IMR-90 (cell line): ENCODE results near the gene RECQL5. TPM values are rescaled to one million over a fixed set of nuclear protein-coding genes. Genes with fewer than 3 reads are reported as not detected.
A peak's percentile ranks its signal among the peaks of the same experiment; 100 is the strongest.

Source experiments
- ATAC-seq: fragments of 200-7000 bp; cut with Tn5 transposase; 2 replicates; pipeline ENCODE4 v1.9.1; 2020; ENCODE audit warnings: low read depth, mild to moderate bottlenecking, moderate library complexity
- BruUV-seq: library from RNA; stranded (reverse); fragments of 400-500 nt; replicated peaks from 2 replicates; lab custom pipeline; 2021; lab: Mats Ljungman, UMichigan
- CTCF ChIA-PET: fragments of 300-600 bp; formaldehyde crosslinking; extraction: SDS; loops from one replicate; lab custom pipeline; 2021; ENCODE audit warnings: antibody characterized with exemption; lab: Yijun Ruan, JAX
- POLR2A ChIA-PET: fragments of 300-600 bp; sonication (Branson Sonifier 250); formaldehyde crosslinking; loops from one replicate; lab custom pipeline; 2022; ENCODE audit warnings: antibody characterized with exemption; ENCODE audit not compliant: unreplicated experiment; lab: Charles Lee
- DNase-seq: peaks from one replicate; pipeline ENCODE4 v3.0.0; 2013
- H2AFZ ChIP-seq: replicated peaks from 2 replicates; pipeline ENCODE3; 2013; ENCODE audit warnings: low read length, mild to moderate bottlenecking; ENCODE audit not compliant: poor library complexity
- H2AK5ac ChIP-seq: 2 replicates; pipeline ENCODE4 v1.6.1; 2013; ENCODE audit warnings: low read depth, low read length, inconsistent platforms
- H2AK9ac ChIP-seq: replicated peaks from 2 replicates; pipeline ENCODE3; 2013; ENCODE audit warnings: mild to moderate bottlenecking, low read depth, low read length, moderate library complexity; ENCODE audit not compliant: poor library complexity
- H2BK120ac ChIP-seq: 2 replicates; pipeline ENCODE4 v1.6.1; 2013; ENCODE audit warnings: low read depth, low read length, inconsistent platforms
- H2BK15ac ChIP-seq: 3 replicates; pipeline ENCODE4 v1.6.1; 2013; ENCODE audit warnings: low read depth, low read length, inconsistent platforms
- H2BK20ac ChIP-seq: 2 replicates; pipeline ENCODE4 v1.6.1; 2013; ENCODE audit warnings: low read depth, mild to moderate bottlenecking, inconsistent platforms, low read length, moderate library complexity
- H2BK5ac ChIP-seq: 2 replicates; pipeline ENCODE4 v1.6.1; 2013; ENCODE audit warnings: mild to moderate bottlenecking, low read depth, low read length, inconsistent platforms; ENCODE audit not compliant: poor library complexity, severe bottlenecking
- H3K14ac ChIP-seq: replicated peaks from 2 replicates; pipeline ENCODE4 v1.6.1; 2013; ENCODE audit warnings: low read depth, low read length, inconsistent platforms
- H3K18ac ChIP-seq: 2 replicates; pipeline ENCODE4 v1.6.1; 2013; ENCODE audit warnings: low read depth, low read length, control low read depth
- H3K23ac ChIP-seq: 2 replicates; pipeline ENCODE4 v1.6.1; 2013; ENCODE audit warnings: low read depth, low read length, inconsistent platforms
- H3K27ac ChIP-seq: 2 replicates; pipeline ENCODE4 v1.5.1; 2013; ENCODE audit warnings: mild to moderate bottlenecking, control low read depth, low read length; ENCODE audit not compliant: insufficient read depth
- H3K27me3 ChIP-seq: 2 replicates; pipeline ENCODE4 v1.6.1; 2013; ENCODE audit warnings: low read length; ENCODE audit not compliant: control insufficient read depth, insufficient read depth
- H3K36me3 ChIP-seq: 2 replicates; pipeline ENCODE4 v1.6.1; 2013; ENCODE audit warnings: low read length, mixed read lengths; ENCODE audit not compliant: control insufficient read depth, insufficient read depth
- H3K4ac ChIP-seq: 2 replicates; pipeline ENCODE4 v1.6.1; 2013; ENCODE audit warnings: low read depth, low read length, inconsistent platforms
- H3K4me1 ChIP-seq: 2 replicates; pipeline ENCODE4 v1.6.1; 2013; ENCODE audit warnings: low read length, mixed read lengths; ENCODE audit not compliant: control insufficient read depth, insufficient read depth
- H3K4me2 ChIP-seq: 2 replicates; pipeline ENCODE4 v1.6.1; 2013; ENCODE audit warnings: low read depth, mild to moderate bottlenecking, control low read depth, low read length, moderate library complexity
- H3K4me3 ChIP-seq: 2 replicates; pipeline ENCODE4 v1.5.1; 2013; ENCODE audit warnings: low read depth, mild to moderate bottlenecking, control low read depth, low read length, moderate library complexity; ENCODE audit not compliant: insufficient read depth
- H3K56ac ChIP-seq: 2 replicates; pipeline ENCODE4 v1.6.1; 2013; ENCODE audit warnings: low read length, inconsistent platforms; ENCODE audit not compliant: insufficient read depth; ENCODE audit errors: extremely low read depth
- H3K79me1 ChIP-seq, 2 experiments: 2 replicates each; pipeline ENCODE4 v1.6.1; 2013; ENCODE audit warnings: low read length in 2 of 2, inconsistent platforms in 1 of 2, low read depth in 1 of 2
- H3K9ac ChIP-seq: 2 replicates; pipeline ENCODE4 v1.6.1; 2013; ENCODE audit warnings: low read depth, low read length, control low read depth
- H3K9me1 ChIP-seq: 2 replicates; pipeline ENCODE4 v1.6.1; 2013; ENCODE audit warnings: low read length, inconsistent platforms; ENCODE audit not compliant: insufficient read depth
- H3K9me3 ChIP-seq: 2 replicates; pipeline ENCODE4 v1.6.1; 2013; ENCODE audit warnings: low read length; ENCODE audit not compliant: control insufficient read depth, insufficient read depth
- H4K20me1 ChIP-seq: 2 replicates; pipeline ENCODE4 v1.6.1; 2013; ENCODE audit warnings: low read length, inconsistent platforms; ENCODE audit not compliant: insufficient read depth
- H4K5ac ChIP-seq: 2 replicates; pipeline ENCODE4 v1.6.1; 2013; ENCODE audit warnings: mild to moderate bottlenecking, low read depth, low read length, control low read depth
- H4K8ac ChIP-seq, 2 experiments: 2 replicates each; pipeline ENCODE4 v1.6.1; 2013; ENCODE audit warnings: low read depth in 2 of 2, low read length in 2 of 2, control low read depth in 1 of 2, inconsistent platforms in 1 of 2
- H4K91ac ChIP-seq: 2 replicates; pipeline ENCODE4 v1.6.1; 2013; ENCODE audit warnings: low read depth, low read length, inconsistent platforms; ENCODE audit not compliant: insufficient read depth
- BHLHE40 ChIP-seq: fragments of 150-350 bp; IDR thresholded peaks from 2 replicates; pipeline ENCODE4 v1.6.1; 2016; ENCODE audit warnings: mild to moderate bottlenecking, low read depth, low read length
- CEBPB ChIP-seq: IDR thresholded peaks from 2 replicates; pipeline ENCODE4 v1.6.1; 2012; ENCODE audit warnings: low read depth, low read length, improper control_type of control experiment
- CHD1 ChIP-seq: IDR thresholded peaks from 2 replicates; pipeline ENCODE4 v1.6.1; 2012; ENCODE audit warnings: low read depth, low read length, improper control_type of control experiment
- FOS ChIP-seq: fragments of 150-350 bp; IDR thresholded peaks from 2 replicates; pipeline ENCODE4 v1.6.1; 2016; ENCODE audit warnings: low read depth, low read length
- MAFK ChIP-seq: IDR thresholded peaks from 2 replicates; pipeline ENCODE4 v1.6.1; 2012; ENCODE audit warnings: low read depth, low read length, improper control_type of control experiment
- MAZ ChIP-seq: IDR thresholded peaks from 2 replicates; pipeline ENCODE4 v1.6.1; 2012; ENCODE audit warnings: low read depth, mild to moderate bottlenecking, low read length, improper control_type of control experiment, moderate library complexity, borderline replicate concordance
- MXI1 ChIP-seq: IDR thresholded peaks from 2 replicates; pipeline ENCODE4 v1.6.1; 2012; ENCODE audit warnings: low read depth, mild to moderate bottlenecking, low read length, moderate library complexity, borderline replicate concordance
- NFE2L2 ChIP-seq: fragments of 150-350 bp; IDR thresholded peaks from 2 replicates; pipeline ENCODE4 v1.6.1; 2016; ENCODE audit warnings: low read depth, mild to moderate bottlenecking, low read length
- POLR2A ChIP-seq: IDR thresholded peaks from 2 replicates; pipeline ENCODE4 v1.6.1; 2012; ENCODE audit warnings: mild to moderate bottlenecking, low read depth, low read length
- RAD21 ChIP-seq: IDR thresholded peaks from 2 replicates; pipeline ENCODE4 v1.6.1; 2012; ENCODE audit warnings: low read length, improper control_type of control experiment
- RCOR1 ChIP-seq: IDR thresholded peaks from 2 replicates; pipeline ENCODE4 v1.6.1; 2012; ENCODE audit warnings: mild to moderate bottlenecking, low read length, improper control_type of control experiment; ENCODE audit not compliant: insufficient replicate concordance
- RFX5 ChIP-seq: IDR thresholded peaks from 2 replicates; pipeline ENCODE4 v1.8.0; 2012; ENCODE audit warnings: low read depth, mild to moderate bottlenecking, low read length, moderate library complexity
- SMC3 ChIP-seq: fragments of 150-350 bp; IDR thresholded peaks from 2 replicates; pipeline ENCODE4 v1.6.1; 2016; ENCODE audit warnings: low read depth, mild to moderate bottlenecking, antibody characterized with exemption, low read length, moderate library complexity
- WGBS, 2 experiments: methylation state at CpG; one replicate each; pipeline versions ENCODE4 v1.1.5 to v1.1.7; 2013; ENCODE audit warnings: missing lambda C conversion rate in 2 of 2; ENCODE audit not compliant: insufficient read length in 1 of 2; ENCODE audit errors: extremely low coverage in 2 of 2; 5-methylcytosine and 5-hydroxymethylcytosine counted together
- dilution Hi-C: fragments of 300-500 bp; cut with HindIII; formaldehyde crosslinking; loops from one replicate; pipeline ENCODE4 v1.14.3; 2018; ENCODE audit warnings: low sequenced_read_pairs; ENCODE audit not compliant: unreplicated experiment
- in situ Hi-C: fragments of 300-500 bp; cut with MboI; formaldehyde crosslinking; loops from 3 replicates; pipeline ENCODE4 v1.14.3; 2019; ENCODE audit warnings: low sequenced_read_pairs, inconsistent platforms, mixed read lengths
- intact Hi-C: fragments of 100-400 bp; cut with micrococcal nuclease; formaldehyde crosslinking; loops from 2 replicates; pipeline ENCODE4 v1.10.0; 2022
- polyA plus RNA-seq, 3 experiments: library from polyadenylated mRNA; depleted of rRNA; stranded (reverse); fragments of >200 nt; gene quantifications; 2 replicates each; pipeline ENCODE4 v1.2.3, GENCODE V29; 2012; ENCODE audit warnings: low replicate concordance in 1 of 3
- total RNA-seq: library from RNA; depleted of rRNA; stranded (reverse); fragments of >200 nt; gene quantifications from 2 replicates; pipeline ENCODE4 v1.2.3, GENCODE V29; 2012
- TF ChIP-seq, protein P1 (sequence below): fragments of 150-350 bp; IDR thresholded peaks from 2 replicates; pipeline ENCODE4 v1.6.1; 2016; ENCODE audit warnings: low read depth, mild to moderate bottlenecking, low read length, moderate library complexity, borderline replicate concordance
- TF ChIP-seq, protein P2 (sequence below): fragments of 150-350 bp; IDR thresholded peaks from 2 replicates; pipeline ENCODE4 v1.6.1; 2017; ENCODE audit warnings: mild to moderate bottlenecking, antibody characterized with exemption, low read length, low read depth
- TF ChIP-seq, protein P3 (sequence below): conservative IDR thresholded peaks from 2 replicates; pipeline ENCODE4 v1.5.1; 2012; ENCODE audit warnings: mild to moderate bottlenecking, low read depth, low read length, improper control_type of control experiment

Gene RECQL5
- total and polyA plus RNA-seq, 2 of the 4 experiments (the other 2 are of a cell fraction) = 7.3 to 23.7 TPM

DNA sequence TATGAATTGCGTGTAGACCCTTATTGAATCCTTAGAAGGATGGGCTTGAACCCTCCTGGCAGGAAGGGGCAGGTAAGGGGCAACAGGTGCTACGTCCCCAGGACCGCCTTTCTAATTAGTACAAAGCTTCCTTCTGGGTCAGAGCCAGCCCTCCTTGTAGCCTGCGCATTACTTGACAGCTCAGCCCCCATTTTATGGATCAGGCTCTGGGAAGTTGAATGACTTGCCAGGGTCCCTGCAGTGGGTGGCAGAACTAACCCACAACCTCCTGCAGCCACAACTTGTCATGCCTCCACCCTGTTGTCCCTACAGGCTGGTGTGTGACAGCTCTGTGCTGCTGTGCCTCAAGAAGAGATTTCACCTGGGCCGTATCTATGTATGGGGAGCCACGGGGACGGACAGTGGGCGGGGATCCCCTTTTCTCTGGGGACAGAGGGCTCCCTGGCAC lies 76.6 kb downstream of the RECQL5 start:
- in situ Hi-C loops = no loop called here
- intact Hi-C loops = no loop called here

More for the DNA sequence above, 76.6 kb downstream of the RECQL5 start:
- no peak overlapping the region for H4K5ac ChIP-seq
- H3K56ac ChIP-seq = no peak overlapping the region
- TF ChIP-seq BHLHE40 (no peak), RFX5 (no peak), MAZ (no peak), MAFK (no peak), MXI1 (no peak), SMC3 (no peak), RAD21 (no peak), RCOR1 (no peak), POLR2A (no peak), FOS (no peak), CHD1 (no peak), CEBPB (no peak), NFE2L2 (no peak)
- TF ChIP-seq, protein P1, sequence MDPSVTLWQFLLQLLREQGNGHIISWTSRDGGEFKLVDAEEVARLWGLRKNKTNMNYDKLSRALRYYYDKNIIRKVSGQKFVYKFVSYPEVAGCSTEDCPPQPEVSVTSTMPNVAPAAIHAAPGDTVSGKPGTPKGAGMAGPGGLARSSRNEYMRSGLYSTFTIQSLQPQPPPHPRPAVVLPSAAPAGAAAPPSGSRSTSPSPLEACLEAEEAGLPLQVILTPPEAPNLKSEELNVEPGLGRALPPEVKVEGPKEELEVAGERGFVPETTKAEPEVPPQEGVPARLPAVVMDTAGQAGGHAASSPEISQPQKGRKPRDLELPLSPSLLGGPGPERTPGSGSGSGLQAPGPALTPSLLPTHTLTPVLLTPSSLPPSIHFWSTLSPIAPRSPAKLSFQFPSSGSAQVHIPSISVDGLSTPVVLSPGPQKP = no peak
- TF ChIP-seq, protein P2, sequence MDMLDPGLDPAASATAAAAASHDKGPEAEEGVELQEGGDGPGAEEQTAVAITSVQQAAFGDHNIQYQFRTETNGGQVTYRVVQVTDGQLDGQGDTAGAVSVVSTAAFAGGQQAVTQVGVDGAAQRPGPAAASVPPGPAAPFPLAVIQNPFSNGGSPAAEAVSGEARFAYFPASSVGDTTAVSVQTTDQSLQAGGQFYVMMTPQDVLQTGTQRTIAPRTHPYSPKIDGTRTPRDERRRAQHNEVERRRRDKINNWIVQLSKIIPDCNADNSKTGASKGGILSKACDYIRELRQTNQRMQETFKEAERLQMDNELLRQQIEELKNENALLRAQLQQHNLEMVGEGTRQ = no peak
- TF ChIP-seq, protein P3, sequence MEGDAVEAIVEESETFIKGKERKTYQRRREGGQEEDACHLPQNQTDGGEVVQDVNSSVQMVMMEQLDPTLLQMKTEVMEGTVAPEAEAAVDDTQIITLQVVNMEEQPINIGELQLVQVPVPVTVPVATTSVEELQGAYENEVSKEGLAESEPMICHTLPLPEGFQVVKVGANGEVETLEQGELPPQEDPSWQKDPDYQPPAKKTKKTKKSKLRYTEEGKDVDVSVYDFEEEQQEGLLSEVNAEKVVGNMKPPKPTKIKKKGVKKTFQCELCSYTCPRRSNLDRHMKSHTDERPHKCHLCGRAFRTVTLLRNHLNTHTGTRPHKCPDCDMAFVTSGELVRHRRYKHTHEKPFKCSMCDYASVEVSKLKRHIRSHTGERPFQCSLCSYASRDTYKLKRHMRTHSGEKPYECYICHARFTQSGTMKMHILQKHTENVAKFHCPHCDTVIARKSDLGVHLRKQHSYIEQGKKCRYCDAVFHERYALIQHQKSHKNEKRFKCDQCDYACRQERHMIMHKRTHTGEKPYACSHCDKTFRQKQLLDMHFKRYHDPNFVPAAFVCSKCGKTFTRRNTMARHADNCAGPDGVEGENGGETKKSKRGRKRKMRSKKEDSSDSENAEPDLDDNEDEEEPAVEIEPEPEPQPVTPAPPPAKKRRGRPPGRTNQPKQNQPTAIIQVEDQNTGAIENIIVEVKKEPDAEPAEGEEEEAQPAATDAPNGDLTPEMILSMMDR = no peak
- H3K4ac ChIP-seq = no peak overlapping the region
- no peak overlapping the region for H2BK15ac ChIP-seq
- peaks cover 35% of the 10 kb centered on the region for H3K27me3 ChIP-seq
- no peak overlapping the region for H3K18ac ChIP-seq
- no peak overlapping the region; the same call in 1 of the 2 replicates for H2AK5ac ChIP-seq
- ChIA-PET POLR2A (no interaction called here), CTCF (no interaction called here)
- BruUV-seq = no TSS peak
- no peaks in the 10 kb centered on the region; the same call in 1 of the 2 replicates for H4K20me1 ChIP-seq
- WGBS, 2 experiments = 88% methylated on average over 1 of the region's 8 CpGs; no CpG with 5 or more reads in 1 of the 2 experiments
- H3K79me1 ChIP-seq = no peaks in the 10 kb centered on the region
- H2BK20ac ChIP-seq = no peak overlapping the region
- H3K9ac ChIP-seq = no peak overlapping the region
- H2AK9ac ChIP-seq = peak overlapping the region; percentile 16
- H2AFZ ChIP-seq = no peak overlapping the region
- DNase-seq (no peak), ATAC-seq (no peak)
- H3K4me1 ChIP-seq = no peaks in the 10 kb centered on the region
- no peak overlapping the region for H4K91ac ChIP-seq
- H3K27ac ChIP-seq = no peak overlapping the region
- H4K8ac ChIP-seq = no peak overlapping the region; a peak in 1 of 4 replicates
- H3K9me3 ChIP-seq = peaks cover 2% of the 10 kb centered on the region; the same call in 1 of the 2 replicates
- dilution Hi-C loops = no loop called here
- no peak overlapping the region for H3K4me2 ChIP-seq
- H2BK5ac ChIP-seq = no peak overlapping the region
- H2BK120ac ChIP-seq = no peak overlapping the region
- no peak overlapping the region for H3K23ac ChIP-seq
- no peaks in the 10 kb centered on the region for H3K36me3 ChIP-seq
- no peaks in the 10 kb centered on the region for H3K9me1 ChIP-seq
- no peak overlapping the region for H3K4me3 ChIP-seq
- no peak overlapping the region for H3K14ac ChIP-seq
